AG04449 (cell line): ENCODE data around the gene PRAMEF18.
"Not testable (repeated sequence)": the region's sequence is repeated elsewhere in the genome, so short reads cannot be mapped to it uniquely, and the experiment has no call there.

Experiments
- CTCF ChIA-PET: fragments of 350-600 bp; formaldehyde crosslinking; extraction: SDS; loops from one replicate; lab custom pipeline; 2021; ENCODE audit warnings: antibody characterized with exemption; lab: Yijun Ruan, JAX
- POLR2A ChIA-PET: fragments of 400-600, 350-600 bp; formaldehyde crosslinking; extraction: SDS; loops from one replicate; lab custom pipeline; 2020; ENCODE audit warnings: antibody characterized with exemption, inconsistent platforms; lab: Yijun Ruan, JAX
- DNase-seq: peaks from one replicate; pipeline ENCODE4 v3.0.0-alpha.2; 2010; ENCODE audit warnings: low read depth, low spot score
- H3K4me3 ChIP-seq: 2 replicates; pipeline ENCODE4 v1.5.1; 2011; ENCODE audit warnings: low read depth, mild to moderate bottlenecking, control low read depth, low read length
- CTCF ChIP-seq: IDR thresholded peaks from one replicate; pipeline ENCODE4 v1.5.1; 2011; ENCODE audit warnings: mild to moderate bottlenecking, moderate library complexity, low read length, control low read depth, inconsistent platforms; ENCODE audit not compliant: insufficient read depth; ENCODE audit errors: missing control alignments

Gene PRAMEF18

GRCh38 chr1:13228343-13228781, 2.4 kb upstream of the PRAMEF18 start:
- DNase-seq, result no peak

DNA sequence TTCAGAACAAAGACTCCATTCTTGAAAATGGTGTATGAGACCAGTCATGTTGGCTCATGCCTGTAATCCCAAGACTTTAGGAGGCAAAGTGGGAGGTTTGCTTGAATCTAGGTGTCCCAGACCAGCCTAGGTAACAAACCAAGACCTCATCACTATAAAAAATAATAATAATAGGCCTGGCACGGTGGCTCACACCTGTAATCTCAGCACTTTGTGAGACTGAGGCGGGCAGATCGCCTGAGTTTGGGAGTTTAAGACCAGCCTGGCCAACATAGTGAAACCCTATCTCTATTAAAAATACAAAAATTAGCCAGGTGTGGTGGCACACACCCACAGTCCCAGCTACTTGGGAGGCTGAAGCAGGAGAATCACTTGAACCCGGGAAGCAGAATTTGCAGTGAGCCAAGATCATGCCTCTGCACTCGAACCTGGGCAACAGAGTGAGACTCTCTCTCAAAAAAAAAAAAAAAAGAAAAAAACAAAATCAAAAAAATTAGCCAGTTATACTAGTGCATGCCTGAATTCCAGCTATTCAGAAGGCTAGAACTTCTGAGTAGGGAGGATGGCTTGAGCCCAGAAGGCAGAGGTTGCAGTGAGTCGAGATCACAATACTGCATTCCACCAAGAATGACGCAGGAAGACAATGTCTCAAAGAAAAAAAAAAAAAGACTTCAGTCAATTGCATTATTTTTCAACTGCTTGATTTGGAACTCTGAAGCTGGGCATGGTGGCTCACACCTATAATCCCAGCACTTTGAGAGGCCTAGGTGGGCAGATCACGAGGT, 1.5 kb upstream of the PRAMEF18 start:
- H3K4me3 ChIP-seq, CTCF ChIA-PET, DNase-seq: not testable (repeated sequence)
- POLR2A ChIA-PET, result interaction anchor here (0.6 kb wide), 1 partner anchor 145 kb away, joined by 3 read pairs; no protein-coding TSS in a partner anchor

More at GRCh38 chr1:13228343-13228781, 2.4 kb upstream of the PRAMEF18 start:
- no peak for TF ChIP-seq CTCF
- ChIA-PET CTCF (no interaction called here), POLR2A (no interaction called here)
- H3K4me3 ChIP-seq, result no peak overlapping the region

DNA sequence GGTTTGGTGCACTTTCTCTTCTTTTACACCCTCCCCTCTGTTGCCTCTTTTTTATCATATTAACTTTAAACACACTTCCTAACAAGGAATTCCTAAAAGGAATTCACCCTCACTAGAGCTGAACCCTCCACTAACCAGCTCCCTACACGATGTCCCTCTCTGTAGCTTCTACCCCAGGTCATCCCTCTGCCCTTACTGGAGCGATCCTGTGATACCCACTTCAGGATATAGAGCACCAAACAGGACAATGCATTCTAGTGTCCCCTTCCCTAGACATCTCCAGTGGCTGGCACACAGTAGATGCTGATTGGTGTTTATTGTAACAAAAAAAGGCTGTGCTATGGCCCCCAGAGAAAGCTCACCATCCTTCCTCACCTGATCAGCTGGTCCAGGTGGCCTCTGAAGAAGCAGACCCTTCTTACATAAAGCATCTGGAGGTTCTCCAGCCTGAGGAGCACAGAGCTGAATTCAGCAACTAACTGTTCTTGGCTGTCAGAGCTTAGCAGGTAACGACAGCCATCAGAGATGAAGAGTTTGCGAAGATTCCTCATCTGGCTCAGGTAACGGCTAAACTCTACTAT, 1.4 kb downstream of the PRAMEF18 start:
- ChIA-PET CTCF (no interaction called here), POLR2A (no interaction called here)
- H3K4me3 ChIP-seq, result no peak overlapping the region
- no peak for TF ChIP-seq CTCF
- DNase-seq, result no peak

DNA sequence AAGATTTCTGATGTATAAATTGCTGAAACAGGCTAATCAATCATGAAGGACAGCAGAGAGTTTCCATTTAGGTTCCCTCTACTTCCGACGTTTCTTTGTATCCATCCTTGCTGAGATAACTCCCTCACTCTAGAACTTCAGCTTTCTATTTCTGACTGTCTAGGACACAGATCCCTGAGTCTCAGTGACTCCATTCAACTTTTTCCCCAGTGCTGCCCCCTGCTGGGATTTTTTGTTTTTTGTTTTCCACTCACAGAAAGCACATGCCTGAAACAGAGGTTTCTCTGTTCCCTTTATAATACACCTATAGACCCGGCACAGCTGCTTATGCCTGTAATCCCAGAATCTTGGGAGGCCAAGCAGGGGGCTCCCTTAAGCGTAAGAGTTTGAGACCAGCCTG, 3.2 kb downstream of the PRAMEF18 start:
- POLR2A ChIA-PET, H3K4me3 ChIP-seq, CTCF ChIA-PET, DNase-seq: not testable (repeated sequence)

- CTCF ChIA-PET, DNase-seq, H3K4me3 ChIP-seq, POLR2A ChIA-PET: not testable (repeated sequence)
These were observed 6.8 kb downstream of the PRAMEF18 start for GRCh38 chr1:13219203-13219602.

- CTCF ChIA-PET, H3K4me3 ChIP-seq, POLR2A ChIA-PET, DNase-seq: not testable (repeated sequence)
These were observed 9.3 kb downstream of the PRAMEF18 start for GRCh38 chr1:13216619-13217018.

DNA sequence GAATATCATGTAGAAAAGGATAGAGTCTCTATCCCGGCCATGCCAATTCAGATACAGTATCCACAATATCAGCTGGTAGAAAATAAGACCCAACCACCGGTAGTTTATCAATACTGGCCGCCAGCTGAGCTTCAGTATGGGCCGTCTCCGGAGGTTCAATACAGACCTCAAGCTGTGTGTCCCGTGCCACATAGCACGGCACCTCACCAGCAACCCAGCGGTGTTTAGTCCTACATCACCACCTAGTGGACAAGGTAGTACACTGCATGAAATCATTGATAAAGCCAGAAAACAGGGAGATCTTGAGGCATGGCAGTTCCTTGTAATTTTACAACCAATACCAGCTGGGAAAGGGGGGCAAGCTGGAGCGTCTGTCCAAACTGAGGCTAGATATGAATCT, 17.2 kb downstream of the PRAMEF18 start:
- POLR2A ChIA-PET, CTCF ChIA-PET, DNase-seq, H3K4me3 ChIP-seq: not testable (repeated sequence)

DNA sequence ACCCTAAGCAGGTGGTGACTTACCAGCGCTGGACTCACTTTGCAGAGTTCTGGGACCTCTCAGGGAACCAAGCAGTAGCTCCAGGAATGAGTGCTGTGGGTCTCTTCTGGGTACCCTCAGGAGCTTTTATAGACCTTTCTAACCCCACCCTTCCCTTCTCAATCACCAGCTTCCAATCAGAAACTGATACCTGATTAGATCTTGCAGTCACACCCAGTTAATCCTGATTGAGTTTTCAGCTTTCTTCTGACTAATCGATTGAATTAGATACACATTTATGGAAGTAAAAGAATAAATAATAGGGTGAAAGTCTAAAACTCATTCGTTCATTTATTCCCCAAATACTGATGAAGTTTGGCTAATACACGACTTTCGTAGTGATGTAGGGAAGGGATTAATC, 24.6 kb downstream of the PRAMEF18 start, which contains the start of gene PRAMEF13:
Gene PRAMEF13 (minus strand): TSS at position 101 of the 400 bp plus-strand sequence. CDS start 1,820 bp downstream, outside the sequence.
- H3K4me3 ChIP-seq, DNase-seq, CTCF ChIA-PET, POLR2A ChIA-PET: not testable (repeated sequence)
